ENCODE data around the gene ZBTB18. TPM values are rescaled to one million over a fixed set of nuclear protein-coding genes. Genes with fewer than 3 reads are reported as not detected.

Gene ZBTB18
- polyA plus RNA-seq, 1 donor from 2014 or later = 30.6 TPM

- no peak overlapping the region for H3K27ac ChIP-seq (ENCODE audit: low read length)
- no peaks in the 10 kb centered on the region for H3K9me3 ChIP-seq (ENCODE audit: low read length)
- no peaks in the 10 kb centered on the region for H4K20me1 ChIP-seq (ENCODE audit: insufficient read depth)
- H3K27me3 ChIP-seq (ENCODE audit: insufficient read depth, low read depth, low read length) = no peaks in the 10 kb centered on the region
- no peaks in the 10 kb centered on the region for H3K9me2 ChIP-seq (ENCODE audit: insufficient read depth, low read length)
- H3K36me3 ChIP-seq (ENCODE audit: insufficient read depth, low read length) = no peaks in the 10 kb centered on the region
- TF ChIP-seq EZH2 (IDR thresholded peaks at IDR 0.05; ENCODE audit: borderline replicate concordance, insufficient read depth, low read length, poor library complexity, severe bottlenecking) (no peak), SMC3 (conservative IDR thresholded peaks at IDR 0.05; ENCODE audit: poor library complexity) (no peak)
- H2AFZ ChIP-seq (ENCODE audit: low read depth, low read length) = no peak overlapping the region
- no peak overlapping the region for H3K4me3 ChIP-seq (ENCODE audit: low read length)
- no peak overlapping the region for H3K4me2 ChIP-seq (ENCODE audit: low read length)
- no peaks in the 10 kb centered on the region for H3K79me2 ChIP-seq (replicated peaks; ENCODE audit: insufficient read depth, low read length)
- H3K9ac ChIP-seq (ENCODE audit: low read length) = no peak overlapping the region
- no peaks in the 10 kb centered on the region for H3F3A ChIP-seq (ENCODE audit: insufficient read depth, low read length, poor library complexity, severe bottlenecking)
Observed at GRCh38 chr1:244088161-244088560, 37.1 kb downstream of the ZBTB18 start.

- Histone ChIP-seq H3K79me2 (replicated peaks; ENCODE audit: insufficient read depth, low read length) (no peaks in the 10 kb centered on the region), H3K4me2 (ENCODE audit: low read length) (no peak overlapping the region), H3K9me2 (ENCODE audit: insufficient read depth, low read length) (no peaks in the 10 kb centered on the region), H3K4me3 (ENCODE audit: low read length) (no peak overlapping the region), H2AFZ (ENCODE audit: low read depth, low read length) (no peak overlapping the region), H4K20me1 (ENCODE audit: insufficient read depth) (no peaks in the 10 kb centered on the region), H3K27ac (ENCODE audit: low read length) (no peak overlapping the region), H3K27me3 (ENCODE audit: insufficient read depth, low read depth, low read length) (no peaks in the 10 kb centered on the region), H3K36me3 (ENCODE audit: insufficient read depth, low read length) (no peaks in the 10 kb centered on the region), H3K9me3 (ENCODE audit: low read length) (no peaks in the 10 kb centered on the region), H3F3A (ENCODE audit: insufficient read depth, low read length, poor library complexity, severe bottlenecking) (no peaks in the 10 kb centered on the region), H3K9ac (ENCODE audit: low read length) (no peak overlapping the region)
- TF ChIP-seq SMC3 (conservative IDR thresholded peaks at IDR 0.05; ENCODE audit: poor library complexity) (no peak), REST (IDR thresholded peaks at IDR 0.05; ENCODE audit: borderline replicate concordance) (no peak), CTCF (IDR thresholded peaks at IDR 0.05; ENCODE audit: poor library complexity, severe bottlenecking) (no peak), EP300 (conservative IDR thresholded peaks at IDR 0.05; ENCODE audit: poor library complexity, severe bottlenecking) (no peak), MXI1 (conservative IDR thresholded peaks at IDR 0.05; ENCODE audit: poor library complexity, severe bottlenecking) (no peak), EZH2 (IDR thresholded peaks at IDR 0.05; ENCODE audit: borderline replicate concordance, insufficient read depth, low read length, poor library complexity, severe bottlenecking) (no peak), POLR2AphosphoS5 (IDR thresholded peaks at IDR 0.05) (no peak), RAD21 (conservative IDR thresholded peaks at IDR 0.05) (no peak), TAF1 (IDR thresholded peaks at IDR 0.05; ENCODE audit: low read depth) (no peak)
Observed at GRCh38 chr1:244089561-244089960, 38.5 kb downstream of the ZBTB18 start.

- H3K79me2 ChIP-seq (replicated peaks; ENCODE audit: insufficient read depth, low read length) = no peaks in the 10 kb centered on the region
- TF ChIP-seq EP300 (conservative IDR thresholded peaks at IDR 0.05; ENCODE audit: poor library complexity, severe bottlenecking) (no peak), SMC3 (conservative IDR thresholded peaks at IDR 0.05; ENCODE audit: poor library complexity) (no peak), POLR2AphosphoS5 (IDR thresholded peaks at IDR 0.05) (no peak), TAF1 (IDR thresholded peaks at IDR 0.05; ENCODE audit: low read depth) (no peak), REST (IDR thresholded peaks at IDR 0.05; ENCODE audit: borderline replicate concordance) (no peak), EZH2 (IDR thresholded peaks at IDR 0.05; ENCODE audit: borderline replicate concordance, insufficient read depth, low read length, poor library complexity, severe bottlenecking) (no peak), RAD21 (conservative IDR thresholded peaks at IDR 0.05) (no peak), MXI1 (conservative IDR thresholded peaks at IDR 0.05; ENCODE audit: poor library complexity, severe bottlenecking) (no peak), CTCF (IDR thresholded peaks at IDR 0.05; ENCODE audit: poor library complexity, severe bottlenecking) (no peak)
- no peak overlapping the region for H3K4me3 ChIP-seq (ENCODE audit: low read length)
- H2AFZ ChIP-seq (ENCODE audit: low read depth, low read length) = no peak overlapping the region
- no peak overlapping the region for H3K9ac ChIP-seq (ENCODE audit: low read length)
- no peaks in the 10 kb centered on the region for H3K9me2 ChIP-seq (ENCODE audit: insufficient read depth, low read length)
- H3K4me2 ChIP-seq (ENCODE audit: low read length) = no peak overlapping the region
- H3K9me3 ChIP-seq (ENCODE audit: low read length) = no peaks in the 10 kb centered on the region
- H3F3A ChIP-seq (ENCODE audit: insufficient read depth, low read length, poor library complexity, severe bottlenecking) = no peaks in the 10 kb centered on the region
- H4K20me1 ChIP-seq (ENCODE audit: insufficient read depth) = no peaks in the 10 kb centered on the region
- H3K36me3 ChIP-seq (ENCODE audit: insufficient read depth, low read length) = no peaks in the 10 kb centered on the region
- no peak overlapping the region for H3K27ac ChIP-seq (ENCODE audit: low read length)
- H3K27me3 ChIP-seq (ENCODE audit: insufficient read depth, low read depth, low read length) = no peaks in the 10 kb centered on the region
Observed at GRCh38 chr1:244090645-244091044, 39.6 kb downstream of the ZBTB18 start.
